K562 (cell line): ENCODE measurements around the gene UQCRHL. TPM values are rescaled to one million over a fixed set of nuclear protein-coding genes. Genes with fewer than 3 reads are reported as not detected.

Experiments used
- CBFB ChIP-seq: sonication (generic); formaldehyde crosslinking; IDR thresholded peaks from 2 replicates; pipeline ENCODE4 v1.4.0; 2020; ENCODE audit warnings: mild to moderate bottlenecking, missing genetic modification reagents
- CBX5 ChIP-seq: IDR thresholded peaks from 2 replicates; pipeline ENCODE4 v1.6.1; 2014; ENCODE audit warnings: low read depth, borderline replicate concordance
- FIP1L1 ChIP-seq: fragments of 200-400 bp; formaldehyde crosslinking; IDR thresholded peaks from 2 replicates; pipeline ENCODE4 v1.6.1; 2018; ENCODE audit warnings: mild to moderate bottlenecking, low read depth, low read length; ENCODE audit not compliant: poor library complexity, severe bottlenecking
- FOSL1 ChIP-seq: fragments of 200-800 bp; sonication (Bioruptor generic); conservative IDR thresholded peaks from 2 replicates; pipeline ENCODE4 v1.6.1; 2016; ENCODE audit warnings: missing genetic modification characterization, missing compliant biosample characterization
- FOXJ2 ChIP-seq: fragments of 200-800 bp; sonication (Bioruptor generic); IDR thresholded peaks from 2 replicates; pipeline ENCODE4 v1.6.1; 2016; ENCODE audit warnings: missing genetic modification characterization, missing compliant biosample characterization
- MAX ChIP-seq: sonication (generic); formaldehyde crosslinking; IDR thresholded peaks from 2 replicates; pipeline ENCODE4 v1.9.0; 2022; ENCODE audit warnings: mild to moderate bottlenecking, missing genetic modification reagents
- PTBP1 ChIP-seq: fragments of 200-400 bp; formaldehyde crosslinking; IDR thresholded peaks from 2 replicates; pipeline ENCODE4 v1.6.1; 2017; ENCODE audit warnings: low read depth, low read length
- REST ChIP-seq, 2 experiments: fragments of 450-650 bp; formaldehyde crosslinking in 1 of 2; IDR thresholded peaks; 2 replicates each; pipeline versions ENCODE4 v1.4.0 to v1.6.1; 2014 to 2020; ENCODE audit warnings: mild to moderate bottlenecking in 2 of 2, borderline replicate concordance in 1 of 2, low read depth in 1 of 2
- TAF1 ChIP-seq: IDR thresholded peaks from 2 replicates; pipeline ENCODE4 v1.6.1; 2011; ENCODE audit warnings: mild to moderate bottlenecking, low read length, moderate library complexity; ENCODE audit not compliant: insufficient read depth, control insufficient read depth, severe bottlenecking; ENCODE audit errors: extremely low read depth
- TCF7 ChIP-seq: sonication (generic); IDR thresholded peaks from 2 replicates; pipeline ENCODE4 v1.6.1; 2016; ENCODE audit warnings: antibody characterized with exemption, borderline replicate concordance
- TFAM ChIP-seq: fragments of 250-450 bp; sonication (Bioruptor Pico); conservative IDR thresholded peaks from 2 replicates; pipeline ENCODE4 v1.5.0; 2021; ENCODE audit warnings: mild to moderate bottlenecking, moderate library complexity
- ZBTB11 ChIP-seq, 3 experiments: fragments of 200-800 bp in 1 of 3; fragments of 250-450 bp in 1 of 3; fragments of 450-650 bp in 1 of 3; sonication (Bioruptor Pico) in 1 of 3; sonication (Bioruptor generic) in 1 of 3; formaldehyde crosslinking in 1 of 3; IDR thresholded peaks; 2 replicates each; pipeline versions ENCODE4 v1.6.1 to v1.8.0; 2016 to 2022; ENCODE audit warnings: mild to moderate bottlenecking in 2 of 3, missing genetic modification characterization in 2 of 3, missing compliant biosample characterization in 1 of 3, moderate library complexity in 1 of 3
- ZBTB8A ChIP-seq: fragments of 450-650 bp; IDR thresholded peaks from 2 replicates; pipeline ENCODE4 v1.6.1; 2018; ENCODE audit warnings: mild to moderate bottlenecking, moderate library complexity; ENCODE audit not compliant: partially characterized antibody
- ZFP1 ChIP-seq: fragments of 450-650 bp; formaldehyde crosslinking; IDR thresholded peaks from 2 replicates; pipeline ENCODE4 v1.4.0; 2020; ENCODE audit warnings: mild to moderate bottlenecking, mixed read lengths
- ZNF75A ChIP-seq: fragments of 450-650 bp; formaldehyde crosslinking; IDR thresholded peaks from 2 replicates; pipeline ENCODE4 v1.4.0; 2020; ENCODE audit warnings: mild to moderate bottlenecking
- polyA plus RNA-seq, 8 experiments: library from polyadenylated mRNA; depleted of rRNA in 4 of 8; stranded (reverse) in 5 of 8; unstranded in 3 of 8; fragments of >200 nt; fragmentation: Nextera tagmentation in 2 of 8; fragmentation: Illumina TruSeq in 1 of 8; extraction: Ambion mirVana in 2 of 8; extraction: Trizol in 1 of 8; gene quantifications; 2 replicates each; pipeline versions ENCODE4 v1.2.1 to v1.2.3, GENCODE V29; 2011 to 2014; ENCODE audit warnings: inconsistent platforms in 1 of 8, missing spikeins in 1 of 8
- total RNA-seq, 7 experiments: library from RNA; depleted of rRNA in 6 of 7; stranded (reverse); fragments of >200 nt in 6 of 7; fragmentation: Illumina TruSeq in 2 of 7; extraction: Trizol in 2 of 7; gene quantifications; 2 replicates each; pipeline versions ENCODE4 v1.2.1 to v1.2.3, GENCODE V29; 2011 to 2021; ENCODE audit warnings: low replicate concordance in 1 of 7

The UQCRHL gene
- total and polyA plus RNA-seq, 9 of the 15 experiments (the other 6 are each of a cell fraction or from before 2014, with no cell fraction given): 5.1 to 41.3 (median 21.8) TPM

- TF ChIP-seq REST (IDR thresholded peaks at IDR 0.05; ENCODE audit: borderline replicate concordance) (no peak), REST (CRISPR knock-in tag; IDR thresholded peaks at IDR 0.05; ENCODE audit: low read depth) (0 out of 2 replicates have a peak, but pooled peaks have one; percentile 26), CBX5 (no peak), CBFB (CRISPR knock-in tag) (no peak), ZBTB11 (CRISPR knock-in tag; IDR thresholded peaks at IDR 0.05) (peak in 1 of 3 experiments; percentile 71; a peak in 2 of 6 replicates), FIP1L1 (no peak), MAX (CRISPR knock-in tag) (0 out of 2 replicates have a peak, but pooled peaks have one; percentile 27), TCF7 (no peak), ZNF75A (no peak), FOXJ2 (tag) (peak; percentile 45; the same call in 1 of the 2 replicates), ZBTB8A (no peak), TAF1 (peak; percentile 90), PTBP1 (no peak), ZFP1 (CRISPR knock-in tag) (no peak), TFAM (CRISPR knock-in tag) (no peak), FOSL1 (tag) (peak; percentile 86)
These were observed 25.7 kb upstream of the UQCRHL start (continued) for GRCh38 chr1:15833069-15833679.
